ENCODE measurements around the gene ANKH. TPM values are rescaled to one million over a fixed set of nuclear protein-coding genes. Genes with fewer than 3 reads are reported as not detected.

Gene ANKH
- polyA plus RNA-seq, 3 donors = 2.4 to 6.3 (median 3.1) TPM

DNA sequence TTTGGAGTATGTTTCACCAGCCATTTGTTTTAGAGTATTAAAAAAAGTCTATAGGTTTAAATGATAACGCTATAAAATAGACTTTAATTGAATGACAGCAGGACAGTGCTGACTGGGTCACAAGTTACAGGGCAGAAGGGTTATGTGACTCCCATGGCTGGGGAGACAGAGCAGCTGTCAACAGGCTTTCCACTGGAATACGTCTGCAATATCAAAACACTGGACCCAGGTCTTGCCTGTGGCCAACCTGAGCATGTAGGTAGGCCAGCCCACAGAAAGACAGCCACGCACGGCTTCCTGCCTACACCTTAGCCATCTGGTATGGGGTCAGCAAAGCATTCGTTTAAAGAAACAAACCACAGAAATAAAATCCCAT is 126.4 kb downstream of the ANKH start:
- no peak overlapping the region for H2AFZ ChIP-seq (ENCODE audit: insufficient read depth, low read depth, low read length, poor library complexity, severe bottlenecking)
- Mint-ChIP-seq H3K27ac (no peak overlapping the region), H3K27me3 (ENCODE audit: low read depth in 3 of 3) (peaks cover 0 to 2% (median 1%) of the 10 kb centered on the region in 3 donors), H3K4me1 (peaks cover 3% of the 10 kb centered on the region), H3K36me3 (peaks cover 0 to 15% of the 10 kb centered on the region in 2 donors), H3K9me3 (no peaks in the 10 kb centered on the region), H3K4me3 (no peak overlapping the region)
- no peaks in the 10 kb centered on the region for H3K79me2 ChIP-seq (ENCODE audit: insufficient read depth, low read length)
- peaks cover 0 to 3% of the 10 kb centered on the region in 2 donors for H3K4me1 ChIP-seq (ENCODE audit: control insufficient read depth in 1 of 2, insufficient read depth in 2 of 2, low read length in 2 of 2)
- WGBS (ENCODE audit: insufficient coverage) = 90% methylated on average over 2 of the region's 5 CpGs
- H3K9ac ChIP-seq (ENCODE audit: insufficient read depth, low read length, poor library complexity, severe bottlenecking) = no peak overlapping the region
- H3K27me3 ChIP-seq (ENCODE audit: control insufficient read depth in 2 of 2, insufficient read depth in 2 of 2, low read length in 2 of 2) = no peaks in the 10 kb centered on the region
- no peak overlapping the region for H3K4me3 ChIP-seq (replicated peaks in 1 of 3; ENCODE audit: low read depth in 2 of 3, low read length in 3 of 3)
- H4K20me1 ChIP-seq (ENCODE audit: insufficient read depth, low read length) = no peaks in the 10 kb centered on the region
- no peak overlapping the region for H3K27ac ChIP-seq (ENCODE audit: low read depth in 1 of 2, low read length in 2 of 2)
- no peak for DNase-seq
- H3K9me3 ChIP-seq (replicated peaks in 1 of 2; ENCODE audit: control insufficient read depth in 1 of 2, insufficient read depth in 1 of 2, low read length in 2 of 2) = no peaks in the 10 kb centered on the region
- TF ChIP-seq, protein P1, sequence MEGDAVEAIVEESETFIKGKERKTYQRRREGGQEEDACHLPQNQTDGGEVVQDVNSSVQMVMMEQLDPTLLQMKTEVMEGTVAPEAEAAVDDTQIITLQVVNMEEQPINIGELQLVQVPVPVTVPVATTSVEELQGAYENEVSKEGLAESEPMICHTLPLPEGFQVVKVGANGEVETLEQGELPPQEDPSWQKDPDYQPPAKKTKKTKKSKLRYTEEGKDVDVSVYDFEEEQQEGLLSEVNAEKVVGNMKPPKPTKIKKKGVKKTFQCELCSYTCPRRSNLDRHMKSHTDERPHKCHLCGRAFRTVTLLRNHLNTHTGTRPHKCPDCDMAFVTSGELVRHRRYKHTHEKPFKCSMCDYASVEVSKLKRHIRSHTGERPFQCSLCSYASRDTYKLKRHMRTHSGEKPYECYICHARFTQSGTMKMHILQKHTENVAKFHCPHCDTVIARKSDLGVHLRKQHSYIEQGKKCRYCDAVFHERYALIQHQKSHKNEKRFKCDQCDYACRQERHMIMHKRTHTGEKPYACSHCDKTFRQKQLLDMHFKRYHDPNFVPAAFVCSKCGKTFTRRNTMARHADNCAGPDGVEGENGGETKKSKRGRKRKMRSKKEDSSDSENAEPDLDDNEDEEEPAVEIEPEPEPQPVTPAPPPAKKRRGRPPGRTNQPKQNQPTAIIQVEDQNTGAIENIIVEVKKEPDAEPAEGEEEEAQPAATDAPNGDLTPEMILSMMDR (IDR thresholded peaks at IDR 0.05) = no peak
- no peaks in the 10 kb centered on the region for H3K36me3 ChIP-seq (replicated peaks in 1 of 2; ENCODE audit: control insufficient read depth in 1 of 2, insufficient read depth in 2 of 2, low read length in 2 of 2)
- intact Hi-C loops (cut with micrococcal nuclease) = no loop called here
- H3K4me2 ChIP-seq (replicated peaks; ENCODE audit: extremely low read depth, low read length, poor library complexity, severe bottlenecking) = no peak overlapping the region

DNA sequence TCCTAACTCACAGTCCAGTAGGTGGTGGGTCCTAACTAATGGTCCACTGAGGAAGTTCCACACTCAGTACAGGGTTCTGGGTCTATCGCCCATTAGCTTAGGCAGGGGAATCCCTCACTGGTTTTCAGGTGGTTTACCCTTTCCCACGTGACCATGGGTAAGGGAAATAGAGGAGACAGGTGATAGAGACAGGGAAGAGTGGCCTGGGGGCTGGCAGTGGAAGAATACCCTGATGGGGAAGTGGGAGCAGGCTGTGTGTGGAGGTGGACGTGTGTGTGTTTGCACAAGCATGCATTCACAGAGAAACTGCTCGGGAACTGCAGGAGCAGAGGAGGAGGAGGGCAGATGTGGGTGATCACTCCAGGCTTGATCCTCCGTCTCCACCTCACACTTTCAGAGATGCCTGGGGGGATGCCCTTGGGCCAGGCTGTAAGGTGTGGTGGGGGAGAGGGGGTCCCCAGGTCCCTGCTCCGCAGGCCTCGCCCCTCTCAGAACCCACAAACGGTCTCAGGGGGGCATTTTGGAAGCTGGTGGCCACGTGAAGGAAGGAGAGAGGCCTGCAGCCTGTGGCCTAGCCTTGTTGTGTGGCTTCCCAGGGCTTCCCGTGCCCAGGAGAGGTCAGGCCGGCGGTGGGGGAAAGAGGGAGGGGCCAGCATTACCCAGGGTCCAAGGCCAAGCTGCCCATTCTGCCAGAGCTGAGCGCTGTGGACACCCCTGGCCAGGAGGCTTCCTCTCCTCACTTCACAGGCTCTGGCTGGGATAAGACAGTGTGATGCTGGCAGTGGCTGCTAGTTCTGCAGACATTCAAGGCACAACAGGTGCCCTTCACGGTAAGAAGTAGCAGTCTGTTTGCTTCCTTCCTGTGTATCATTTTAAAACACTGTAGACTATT is 127.0 kb downstream of the ANKH start:
- H3K36me3 ChIP-seq (replicated peaks in 1 of 2; ENCODE audit: control insufficient read depth in 1 of 2, insufficient read depth in 2 of 2, low read length in 2 of 2) = no peaks in the 10 kb centered on the region
- H3K4me1 ChIP-seq (ENCODE audit: control insufficient read depth in 1 of 2, insufficient read depth in 2 of 2, low read length in 2 of 2) = peaks cover under 1 to 9% of the 10 kb centered on the region in 2 donors
- H3K36me3 Mint-ChIP-seq = peaks cover 0 to 15% of the 10 kb centered on the region in 2 donors
- H4K20me1 ChIP-seq (ENCODE audit: insufficient read depth, low read length) = no peaks in the 10 kb centered on the region
- no peak overlapping the region for H2AFZ ChIP-seq (ENCODE audit: insufficient read depth, low read depth, low read length, poor library complexity, severe bottlenecking)
- TF ChIP-seq, protein P1 (IDR thresholded peaks at IDR 0.05) = no peak
- H3K4me2 ChIP-seq (replicated peaks; ENCODE audit: extremely low read depth, low read length, poor library complexity, severe bottlenecking) = no peak overlapping the region
- WGBS (ENCODE audit: insufficient coverage) = 100% methylated on average over 7 of the region's 14 CpGs
- H3K27ac ChIP-seq (ENCODE audit: low read depth in 1 of 2, low read length in 2 of 2) = no peak overlapping the region
- no peaks in the 10 kb centered on the region for H3K27me3 ChIP-seq (ENCODE audit: control insufficient read depth in 2 of 2, insufficient read depth in 2 of 2, low read length in 2 of 2)
- H3K4me1 Mint-ChIP-seq = peaks cover 9% of the 10 kb centered on the region
- H3K79me2 ChIP-seq (ENCODE audit: insufficient read depth, low read length) = no peaks in the 10 kb centered on the region
- no peaks in the 10 kb centered on the region for H3K9me3 ChIP-seq (replicated peaks in 1 of 2; ENCODE audit: control insufficient read depth in 1 of 2, insufficient read depth in 1 of 2, low read length in 2 of 2)
- H3K27me3 Mint-ChIP-seq (ENCODE audit: low read depth in 3 of 3) = peaks cover 0 to 2% (median 1%) of the 10 kb centered on the region in 3 donors
- no peak overlapping the region for H3K4me3 ChIP-seq (replicated peaks in 1 of 3; ENCODE audit: low read depth in 2 of 3, low read length in 3 of 3)
- no peak for DNase-seq
- H3K9me3 Mint-ChIP-seq = no peaks in the 10 kb centered on the region
- H3K9ac ChIP-seq (ENCODE audit: insufficient read depth, low read length, poor library complexity, severe bottlenecking) = no peak overlapping the region
- H3K4me3 Mint-ChIP-seq = no peak overlapping the region
- intact Hi-C loops (cut with micrococcal nuclease) = no loop called here
- H3K27ac Mint-ChIP-seq = peak overlapping the region in 2 of 7 donors; percentile 32 to 68
